HCT116 (cell line): Measurements from ENCODE around the gene PPP2R3A. TPM values are rescaled to one million over a fixed set of nuclear protein-coding genes. Genes with fewer than 3 reads are reported as not detected.

Experiments
- ATAC-seq: fragments of 200-7000 bp; cut with Tn5 transposase; 2 replicates; pipeline ENCODE4 v1.9.1; 2020; ENCODE audit warnings: mild to moderate bottlenecking, moderate library complexity
- BruUV-seq: library from RNA; stranded (reverse); fragments of 400-500 nt; replicated peaks from 2 replicates; lab custom pipeline; 2021; lab: Mats Ljungman, UMichigan
- CTCF ChIA-PET: fragments of 300-600 bp; sonication (Branson Sonifier 250); formaldehyde crosslinking; loops from one replicate; lab custom pipeline; 2021; ENCODE audit warnings: antibody characterized with exemption; lab: Charles Lee
- POLR2A ChIA-PET: fragments of 300-600, 350-600 bp; sonication (Branson Sonifier 250); formaldehyde crosslinking; loops from one replicate; lab custom pipeline; 2021; ENCODE audit warnings: antibody characterized with exemption; lab: Charles Lee
- RAD21 ChIA-PET, 2 experiments: fragments of 300-600 bp; sonication (Branson Sonifier 250); formaldehyde crosslinking; loops; one replicate each; lab custom pipeline; 2023; ENCODE audit warnings: low total read pairs in 2 of 2; ENCODE audit not compliant: uncharacterized antibody in 2 of 2, unreplicated experiment in 2 of 2, low non-redundant PET in 1 of 2; lab: Charles Lee
- DNase-seq: peaks from one replicate; pipeline ENCODE4 v3.0.0-alpha.2; 2010; ENCODE audit warnings: low read depth, low spot score
- H2AFZ ChIP-seq: fragments of 200-600 bp; shearing (Covaris generic), sonication (generic); 2 replicates; pipeline ENCODE4 v1.6.1; 2017; ENCODE audit warnings: low read depth, mixed run types, mixed read lengths, antibody characterized with exemption, low read length; ENCODE audit not compliant: poor library complexity, severe bottlenecking
- H3K27ac ChIP-seq: 2 replicates; pipeline ENCODE4 v1.5.1; 2012; ENCODE audit warnings: low read depth, low read length
- H3K27me3 ChIP-seq: fragments of 200-600 bp; sonication (generic); 2 replicates; pipeline ENCODE4 v1.6.1; 2016; ENCODE audit warnings: mixed run types, low read length, mixed read lengths; ENCODE audit not compliant: insufficient read depth
- H3K36me3 ChIP-seq, 2 experiments: fragments of 200-500 bp in 1 of 2; fragments of 200-600 bp in 1 of 2; sonication (Bioruptor generic) in 1 of 2; sonication (generic) in 1 of 2; 2 replicates each; pipeline versions ENCODE4 v1.5.1 to v1.6.1; 2014 to 2016; ENCODE audit warnings: low read length in 2 of 2, inconsistent platforms in 1 of 2, mixed read lengths in 1 of 2, mixed run types in 1 of 2; ENCODE audit not compliant: insufficient read depth in 2 of 2, control insufficient read depth in 1 of 2
- H3K4me1 ChIP-seq, 2 experiments: fragments of 200-600 bp in 1 of 2; sonication (generic) in 1 of 2; 2 replicates each; pipeline versions ENCODE4 v1.5.1 to v1.6.1; 2012 to 2017; ENCODE audit warnings: low read length in 2 of 2, inconsistent platforms in 1 of 2, mild to moderate bottlenecking in 1 of 2, mixed read lengths in 1 of 2, mixed run types in 1 of 2, moderate library complexity in 1 of 2; ENCODE audit not compliant: insufficient read depth in 2 of 2, control insufficient read depth in 1 of 2
- H3K4me2 ChIP-seq: fragments of 200-600 bp; sonication (generic); 2 replicates; pipeline ENCODE4 v1.6.1; 2017; ENCODE audit warnings: mixed run types, low read length, mixed read lengths
- H3K4me3 ChIP-seq, 2 experiments: fragments of 200-600 bp in 1 of 2; sonication (generic) in 1 of 2; replicated peaks in 1 of 2; 2 replicates each; pipeline ENCODE4 v1.5.1; 2011 to 2016; ENCODE audit warnings: low read length in 2 of 2, control low read depth in 1 of 2, low read depth in 1 of 2, mild to moderate bottlenecking in 1 of 2, mixed read lengths in 1 of 2, mixed run types in 1 of 2
- H3K79me2 ChIP-seq: fragments of 200-600 bp; sonication (generic); 2 replicates; pipeline ENCODE4 v1.6.1; 2017; ENCODE audit warnings: mild to moderate bottlenecking, mixed run types, low read length, moderate library complexity, mixed read lengths; ENCODE audit not compliant: insufficient read depth
- H3K9ac ChIP-seq: fragments of 200-600 bp; sonication (generic); 2 replicates; pipeline ENCODE4 v1.6.1; 2016; ENCODE audit warnings: low read length, mixed read lengths
- H3K9me2 ChIP-seq: fragments of 200-600 bp; sonication (generic), shearing (Covaris generic); 2 replicates; pipeline ENCODE4 v1.6.1; 2017; ENCODE audit warnings: mixed run types, mild to moderate bottlenecking, moderate library complexity; ENCODE audit not compliant: insufficient read depth
- H3K9me3 ChIP-seq, 2 experiments: fragments of 200-500 bp in 1 of 2; fragments of 200-600 bp in 1 of 2; sonication (Bioruptor generic) in 1 of 2; sonication (generic) in 1 of 2; 2 replicates each; pipeline ENCODE4 v1.6.1; 2014 to 2017; ENCODE audit warnings: low read length in 2 of 2, mixed read lengths in 2 of 2, inconsistent platforms in 1 of 2, low read depth in 1 of 2, mild to moderate bottlenecking in 1 of 2, mixed run types in 1 of 2, moderate library complexity in 1 of 2; ENCODE audit not compliant: control insufficient read depth in 1 of 2, insufficient read depth in 1 of 2
- H4K20me1 ChIP-seq: fragments of 200-600 bp; sonication (generic), shearing (Covaris generic); 2 replicates; pipeline ENCODE4 v1.6.1; 2017; ENCODE audit warnings: mixed run types, mild to moderate bottlenecking, moderate library complexity; ENCODE audit not compliant: insufficient read depth
- CBX3 ChIP-seq: IDR thresholded peaks from 2 replicates; pipeline ENCODE4 v1.6.1; 2012; ENCODE audit warnings: low read depth
- CEBPB ChIP-seq: IDR thresholded peaks from 2 replicates; pipeline ENCODE4 v1.6.1; 2012; ENCODE audit warnings: low read depth
- EGR1 ChIP-seq: IDR thresholded peaks from 2 replicates; pipeline ENCODE4 v1.6.1; 2012; ENCODE audit warnings: low read depth
- ELF1 ChIP-seq: IDR thresholded peaks from 2 replicates; pipeline ENCODE4 v1.6.1; 2012; ENCODE audit warnings: low read depth, borderline replicate concordance
- EZH2 ChIP-seq: fragments of 200-600 bp; sonication (generic); IDR thresholded peaks from 2 replicates; pipeline ENCODE4 v1.6.1; 2017; ENCODE audit warnings: antibody characterized with exemption, mixed run types
- EZH2phosphoT487 ChIP-seq: fragments of 200-600 bp; IDR thresholded peaks from 2 replicates; pipeline ENCODE4 v1.6.1; 2018; ENCODE audit warnings: antibody characterized with exemption, borderline replicate concordance
- FOSL1 ChIP-seq: IDR thresholded peaks from 2 replicates; pipeline ENCODE4 v1.6.1; 2012; ENCODE audit warnings: low read depth
- JUND ChIP-seq: IDR thresholded peaks from 2 replicates; pipeline ENCODE4 v1.6.1; 2012
- POLR2A ChIP-seq: IDR thresholded peaks from 2 replicates; pipeline ENCODE4 v1.7.0; 2011; ENCODE audit warnings: borderline replicate concordance; ENCODE audit not compliant: insufficient read depth, insufficient read length; ENCODE audit errors: extremely low read depth
- POLR2AphosphoS5 ChIP-seq: IDR thresholded peaks from 2 replicates; pipeline ENCODE4 v1.6.1; 2011; ENCODE audit warnings: mild to moderate bottlenecking, low read depth, low read length, moderate library complexity
- RAD21 ChIP-seq: IDR thresholded peaks from 2 replicates; pipeline ENCODE4 v1.6.1; 2012; ENCODE audit warnings: low read depth, mild to moderate bottlenecking
- SIN3A ChIP-seq: IDR thresholded peaks from 2 replicates; pipeline ENCODE4 v1.6.1; 2012; ENCODE audit warnings: low read depth
- SP1 ChIP-seq: IDR thresholded peaks from 2 replicates; pipeline ENCODE4 v1.6.1; 2012; ENCODE audit warnings: low read depth
- SRF ChIP-seq: IDR thresholded peaks from 2 replicates; pipeline ENCODE4 v1.6.1; 2012; ENCODE audit warnings: low read depth
- TCF7L2 ChIP-seq: IDR thresholded peaks from 2 replicates; pipeline ENCODE4 v1.7.0; 2011; ENCODE audit warnings: borderline replicate concordance, inconsistent platforms; ENCODE audit not compliant: insufficient read depth, insufficient read length; ENCODE audit errors: extremely low read depth
- YY1 ChIP-seq: IDR thresholded peaks from 2 replicates; pipeline ENCODE4 v1.6.1; 2011; ENCODE audit warnings: low read length, low read depth, moderate library complexity, mild to moderate bottlenecking; ENCODE audit not compliant: insufficient replicate concordance; ENCODE audit errors: extremely low read depth
- ZFX ChIP-seq: fragments of 450-650 bp; IDR thresholded peaks from 2 replicates; pipeline ENCODE4 v1.6.1; 2017
- intact Hi-C: fragments of 100-400 bp; cut with micrococcal nuclease; formaldehyde crosslinking; loops from 2 replicates; pipeline ENCODE4 v1.10.0; 2022
- total RNA-seq: library from RNA; stranded (reverse); gene quantifications from one replicate; pipeline ENCODE4 v1.2.1, GENCODE V29; 2021; ENCODE audit not compliant: unreplicated experiment
- TF ChIP-seq, protein P1 (sequence below), 3 experiments: fragments of 200-600 bp in 1 of 3; sonication (generic) in 1 of 3; IDR thresholded peaks in 2 of 3; conservative IDR thresholded peaks in 1 of 3; 2 replicates each; pipeline ENCODE4 v1.5.1; 2012 to 2017; ENCODE audit warnings: low read depth in 2 of 3, low read length in 2 of 3, antibody characterized with exemption in 1 of 3, borderline replicate concordance in 1 of 3, control low read depth in 1 of 3, mild to moderate bottlenecking in 1 of 3, mixed read lengths in 1 of 3, mixed run types in 1 of 3, moderate library complexity in 1 of 3; ENCODE audit not compliant: insufficient read depth in 1 of 3
- TF ChIP-seq, protein P2 (sequence below): IDR thresholded peaks from 2 replicates; pipeline ENCODE4 v1.6.1; 2012
- TF ChIP-seq, protein P3 (sequence below): IDR thresholded peaks from 2 replicates; pipeline ENCODE4 v1.6.1; 2012; ENCODE audit warnings: low read depth

PPP2R3A gene
- total RNA-seq, 1 experiment from 2014 or later = 6.1 TPM

DNA sequence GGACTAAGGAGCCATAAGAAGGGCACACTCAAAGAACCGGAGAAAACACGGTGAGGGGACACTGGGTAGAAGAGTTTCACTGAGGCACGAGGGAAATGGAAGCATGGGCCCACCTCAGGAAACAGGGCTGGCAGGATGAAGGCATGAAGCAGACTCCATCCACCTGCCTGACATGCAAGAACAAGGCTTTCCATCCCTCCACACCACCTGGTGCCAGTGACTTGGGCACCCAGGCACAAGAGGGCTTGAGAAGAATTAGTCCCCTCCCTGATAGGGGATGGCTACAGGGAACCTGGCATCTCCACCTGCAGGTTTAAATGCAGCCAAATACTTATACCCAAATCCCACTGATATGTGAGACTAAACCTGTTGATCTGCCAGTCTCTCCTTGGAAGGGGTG, 38.9 kb upstream of the PPP2R3A start:
- TF ChIP-seq JUND (no peak), FOSL1 (no peak), TCF7L2 (no peak), POLR2AphosphoS5 (no peak), POLR2A (no peak), ZFX (no peak), CEBPB (no peak), CBX3 (no peak), EGR1 (no peak), EZH2 (no peak), YY1 (no peak), EZH2phosphoT487 (no peak), ELF1 (no peak), RAD21 (no peak), SRF (no peak), SP1 (no peak), SIN3A (no peak)
- TF ChIP-seq, protein P1, sequence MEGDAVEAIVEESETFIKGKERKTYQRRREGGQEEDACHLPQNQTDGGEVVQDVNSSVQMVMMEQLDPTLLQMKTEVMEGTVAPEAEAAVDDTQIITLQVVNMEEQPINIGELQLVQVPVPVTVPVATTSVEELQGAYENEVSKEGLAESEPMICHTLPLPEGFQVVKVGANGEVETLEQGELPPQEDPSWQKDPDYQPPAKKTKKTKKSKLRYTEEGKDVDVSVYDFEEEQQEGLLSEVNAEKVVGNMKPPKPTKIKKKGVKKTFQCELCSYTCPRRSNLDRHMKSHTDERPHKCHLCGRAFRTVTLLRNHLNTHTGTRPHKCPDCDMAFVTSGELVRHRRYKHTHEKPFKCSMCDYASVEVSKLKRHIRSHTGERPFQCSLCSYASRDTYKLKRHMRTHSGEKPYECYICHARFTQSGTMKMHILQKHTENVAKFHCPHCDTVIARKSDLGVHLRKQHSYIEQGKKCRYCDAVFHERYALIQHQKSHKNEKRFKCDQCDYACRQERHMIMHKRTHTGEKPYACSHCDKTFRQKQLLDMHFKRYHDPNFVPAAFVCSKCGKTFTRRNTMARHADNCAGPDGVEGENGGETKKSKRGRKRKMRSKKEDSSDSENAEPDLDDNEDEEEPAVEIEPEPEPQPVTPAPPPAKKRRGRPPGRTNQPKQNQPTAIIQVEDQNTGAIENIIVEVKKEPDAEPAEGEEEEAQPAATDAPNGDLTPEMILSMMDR (IDR thresholded peaks at IDR 0.05 in 2 of 3, conservative IDR thresholded peaks at IDR 0.05 in 1 of 3; ENCODE audit: borderline replicate concordance in 1 of 3, insufficient read depth in 1 of 3, low read depth in 2 of 3, low read length in 2 of 3) = no peak
- TF ChIP-seq, protein P2, sequence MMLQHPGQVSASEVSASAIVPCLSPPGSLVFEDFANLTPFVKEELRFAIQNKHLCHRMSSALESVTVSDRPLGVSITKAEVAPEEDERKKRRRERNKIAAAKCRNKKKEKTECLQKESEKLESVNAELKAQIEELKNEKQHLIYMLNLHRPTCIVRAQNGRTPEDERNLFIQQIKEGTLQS = no peak
- TF ChIP-seq, protein P3, sequence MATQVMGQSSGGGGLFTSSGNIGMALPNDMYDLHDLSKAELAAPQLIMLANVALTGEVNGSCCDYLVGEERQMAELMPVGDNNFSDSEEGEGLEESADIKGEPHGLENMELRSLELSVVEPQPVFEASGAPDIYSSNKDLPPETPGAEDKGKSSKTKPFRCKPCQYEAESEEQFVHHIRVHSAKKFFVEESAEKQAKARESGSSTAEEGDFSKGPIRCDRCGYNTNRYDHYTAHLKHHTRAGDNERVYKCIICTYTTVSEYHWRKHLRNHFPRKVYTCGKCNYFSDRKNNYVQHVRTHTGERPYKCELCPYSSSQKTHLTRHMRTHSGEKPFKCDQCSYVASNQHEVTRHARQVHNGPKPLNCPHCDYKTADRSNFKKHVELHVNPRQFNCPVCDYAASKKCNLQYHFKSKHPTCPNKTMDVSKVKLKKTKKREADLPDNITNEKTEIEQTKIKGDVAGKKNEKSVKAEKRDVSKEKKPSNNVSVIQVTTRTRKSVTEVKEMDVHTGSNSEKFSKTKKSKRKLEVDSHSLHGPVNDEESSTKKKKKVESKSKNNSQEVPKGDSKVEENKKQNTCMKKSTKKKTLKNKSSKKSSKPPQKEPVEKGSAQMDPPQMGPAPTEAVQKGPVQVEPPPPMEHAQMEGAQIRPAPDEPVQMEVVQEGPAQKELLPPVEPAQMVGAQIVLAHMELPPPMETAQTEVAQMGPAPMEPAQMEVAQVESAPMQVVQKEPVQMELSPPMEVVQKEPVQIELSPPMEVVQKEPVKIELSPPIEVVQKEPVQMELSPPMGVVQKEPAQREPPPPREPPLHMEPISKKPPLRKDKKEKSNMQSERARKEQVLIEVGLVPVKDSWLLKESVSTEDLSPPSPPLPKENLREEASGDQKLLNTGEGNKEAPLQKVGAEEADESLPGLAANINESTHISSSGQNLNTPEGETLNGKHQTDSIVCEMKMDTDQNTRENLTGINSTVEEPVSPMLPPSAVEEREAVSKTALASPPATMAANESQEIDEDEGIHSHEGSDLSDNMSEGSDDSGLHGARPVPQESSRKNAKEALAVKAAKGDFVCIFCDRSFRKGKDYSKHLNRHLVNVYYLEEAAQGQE = no peak

More for the DNA sequence above, 38.9 kb upstream of the PPP2R3A start:
- no peaks in the 10 kb centered on the region for H3K9me2 ChIP-seq
- peaks cover 0 to 2% of the 10 kb centered on the region in 2 experiments; a peak in 1 of 4 replicates for H3K4me1 ChIP-seq
- ChIA-PET POLR2A (no interaction called here), CTCF (no interaction called here), RAD21 (no interaction called here)
- no peaks in the 10 kb centered on the region for H3K9me3 ChIP-seq
- H3K36me3 ChIP-seq = no peaks in the 10 kb centered on the region
- H3K9ac ChIP-seq = no peak overlapping the region
- no peaks in the 10 kb centered on the region for H4K20me1 ChIP-seq
- intact Hi-C loops = no loop called here
- DNase-seq (no peak), ATAC-seq (no peak)
- H3K4me2 ChIP-seq = no peak overlapping the region
- H3K79me2 ChIP-seq = no peaks in the 10 kb centered on the region
- BruUV-seq = no TSS peak
- no peaks in the 10 kb centered on the region for H3K27me3 ChIP-seq
- no peak overlapping the region for H3K27ac ChIP-seq
- H3K4me3 ChIP-seq = no peak overlapping the region
- no peak overlapping the region for H2AFZ ChIP-seq
